PC-9 (cell line): ENCODE results near the gene MET. TPM values are rescaled to one million over a fixed set of nuclear protein-coding genes. Genes with fewer than 3 reads are reported as not detected.
A peak's percentile ranks its signal among the peaks of the same experiment; 100 is the strongest.

Experiments used
- BruUV-seq: library from RNA; stranded (reverse); fragments of 400-500 nt; replicated peaks from 2 replicates; lab custom pipeline; 2021; lab: Mats Ljungman, UMichigan
- CTCF ChIA-PET: fragments of 300-600 bp; sonication (Branson Sonifier 250); formaldehyde crosslinking; loops from one replicate; lab custom pipeline; 2022; ENCODE audit warnings: antibody characterized with exemption; lab: Charles Lee
- POLR2A ChIA-PET: fragments of 300-600 bp; sonication (Branson Sonifier 250); formaldehyde crosslinking; loops from one replicate; lab custom pipeline; 2022; ENCODE audit warnings: antibody characterized with exemption; ENCODE audit not compliant: unreplicated experiment; lab: Charles Lee
- DNase-seq, 2 experiments: peaks; one replicate each; pipeline versions ENCODE4 v3.0.0 to v3.0.0-alpha.2; 2015 to 2022; ENCODE audit warnings: mixed read lengths in 1 of 2
- H2AFZ ChIP-seq: fragments of 200-600 bp; sonication (generic); 2 replicates; pipeline ENCODE4 v1.8.1; 2017; ENCODE audit warnings: antibody characterized with exemption
- H3F3A ChIP-seq: fragments of 200-600 bp; sonication (generic); 2 replicates; pipeline ENCODE4 v1.8.1; 2017; ENCODE audit warnings: antibody characterized with exemption, mild to moderate bottlenecking, low read depth; ENCODE audit not compliant: insufficient read depth
- H3K27ac ChIP-seq: fragments of 200-600 bp; sonication (generic); 2 replicates; pipeline ENCODE4 v1.6.1; 2016; ENCODE audit warnings: mixed run types
- H3K27me3 ChIP-seq: fragments of 200-600 bp; sonication (generic); 2 replicates; pipeline ENCODE4 v1.6.1; 2016; ENCODE audit warnings: low read depth, mixed run types; ENCODE audit not compliant: insufficient read depth
- H3K36me3 ChIP-seq: fragments of 200-600 bp; sonication (generic); 2 replicates; pipeline ENCODE4 v1.6.1; 2016; ENCODE audit warnings: low read depth, mixed run types
- H3K4me1 ChIP-seq: fragments of 200-600 bp; sonication (generic); replicated peaks from 2 replicates; pipeline ENCODE4 v1.6.1; 2016; ENCODE audit warnings: mixed run types; ENCODE audit not compliant: insufficient read depth
- H3K4me2 ChIP-seq: fragments of 200-600 bp; sonication (generic); 2 replicates; pipeline ENCODE4 v1.6.1; 2017; ENCODE audit warnings: mixed run types
- H3K4me3 ChIP-seq: fragments of 200-600 bp; sonication (generic); 2 replicates; pipeline ENCODE4 v1.6.1; 2016; ENCODE audit warnings: mixed run types
- H3K79me2 ChIP-seq: fragments of 200-600 bp; sonication (generic); 2 replicates; pipeline ENCODE4 v1.6.1; 2017; ENCODE audit warnings: low read depth, mixed run types
- H3K9me2 ChIP-seq: fragments of 200-600 bp; sonication (generic); 2 replicates; pipeline ENCODE4 v1.8.1; 2017; ENCODE audit warnings: mild to moderate bottlenecking; ENCODE audit not compliant: insufficient read depth
- H3K9me3 ChIP-seq: fragments of 200-600 bp; sonication (generic); 2 replicates; pipeline ENCODE4 v1.8.1; 2016; ENCODE audit warnings: low read depth; ENCODE audit not compliant: insufficient read depth
- H4K20me1 ChIP-seq: fragments of 200-600 bp; sonication (generic); 2 replicates; pipeline ENCODE4 v1.8.1; 2017; ENCODE audit not compliant: insufficient read depth
- EZH2 ChIP-seq: fragments of 200-600 bp; sonication (generic); IDR thresholded peaks from 2 replicates; pipeline ENCODE4 v1.8.0; 2017; ENCODE audit warnings: antibody characterized with exemption, low read depth
- intact Hi-C: fragments of 100-400 bp; cut with micrococcal nuclease; formaldehyde crosslinking; loops from one replicate; pipeline ENCODE4 v1.10.0; 2022; ENCODE audit not compliant: unreplicated experiment
- total RNA-seq: library from RNA; stranded (reverse); gene quantifications from 2 replicates; pipeline ENCODE4 v1.2.3, GENCODE V29; 2021
- TF ChIP-seq, protein P1 (sequence below): fragments of 200-600 bp; sonication (generic); conservative IDR thresholded peaks from 2 replicates; pipeline ENCODE4 v1.6.1; 2017; ENCODE audit warnings: mixed run types, antibody characterized with exemption, mild to moderate bottlenecking, moderate library complexity

MET gene
- total RNA-seq, 1 experiment from 2014 or later = 287 TPM

DNA sequence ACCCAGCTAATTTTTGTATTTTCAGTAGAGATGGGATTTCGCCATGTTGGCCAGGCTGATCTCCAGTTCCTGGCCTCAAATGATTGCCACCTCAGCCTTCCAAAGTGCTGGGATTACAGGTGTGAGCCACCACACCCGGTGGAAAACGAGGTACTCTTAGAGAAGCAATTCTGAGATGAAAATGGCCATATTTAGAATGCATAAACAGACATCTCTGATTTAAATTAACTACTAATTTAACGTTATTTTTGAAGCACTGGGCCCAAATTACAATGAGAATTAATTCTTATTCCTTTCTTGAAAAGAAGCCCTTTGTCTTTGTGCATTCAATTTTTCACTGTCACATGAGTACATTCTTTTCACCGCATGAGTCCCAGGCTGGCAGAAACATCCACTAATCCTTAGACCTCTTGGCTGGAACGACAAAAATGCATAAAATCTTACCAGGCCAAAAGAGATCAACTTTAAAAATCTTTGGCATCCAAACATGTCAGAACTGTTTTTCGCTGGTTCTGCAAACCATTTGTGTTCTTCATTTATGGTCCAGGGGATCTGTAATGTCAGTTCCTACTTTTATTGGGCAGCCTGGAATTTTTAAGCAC is 130.2 kb downstream of the MET start:
- H3K4me1 ChIP-seq = peaks cover 28% of the 10 kb centered on the region
- TF ChIP-seq EZH2 = no peak
- TF ChIP-seq, protein P1, sequence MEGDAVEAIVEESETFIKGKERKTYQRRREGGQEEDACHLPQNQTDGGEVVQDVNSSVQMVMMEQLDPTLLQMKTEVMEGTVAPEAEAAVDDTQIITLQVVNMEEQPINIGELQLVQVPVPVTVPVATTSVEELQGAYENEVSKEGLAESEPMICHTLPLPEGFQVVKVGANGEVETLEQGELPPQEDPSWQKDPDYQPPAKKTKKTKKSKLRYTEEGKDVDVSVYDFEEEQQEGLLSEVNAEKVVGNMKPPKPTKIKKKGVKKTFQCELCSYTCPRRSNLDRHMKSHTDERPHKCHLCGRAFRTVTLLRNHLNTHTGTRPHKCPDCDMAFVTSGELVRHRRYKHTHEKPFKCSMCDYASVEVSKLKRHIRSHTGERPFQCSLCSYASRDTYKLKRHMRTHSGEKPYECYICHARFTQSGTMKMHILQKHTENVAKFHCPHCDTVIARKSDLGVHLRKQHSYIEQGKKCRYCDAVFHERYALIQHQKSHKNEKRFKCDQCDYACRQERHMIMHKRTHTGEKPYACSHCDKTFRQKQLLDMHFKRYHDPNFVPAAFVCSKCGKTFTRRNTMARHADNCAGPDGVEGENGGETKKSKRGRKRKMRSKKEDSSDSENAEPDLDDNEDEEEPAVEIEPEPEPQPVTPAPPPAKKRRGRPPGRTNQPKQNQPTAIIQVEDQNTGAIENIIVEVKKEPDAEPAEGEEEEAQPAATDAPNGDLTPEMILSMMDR = no peak
- H3K27me3 ChIP-seq = no peaks in the 10 kb centered on the region
- TSS peak; percentile 4 for BruUV-seq
- H3F3A ChIP-seq = peaks cover 12% of the 10 kb centered on the region; the same call in 1 of the 2 replicates
- no peaks in the 10 kb centered on the region for H4K20me1 ChIP-seq
- H3K27ac ChIP-seq = no peak overlapping the region
- intact Hi-C loops = loop anchor here (10.0 kb wide), 1 partner anchor 323 kb away; no protein-coding TSS in a partner anchor
- H3K9me3 ChIP-seq = 0 out of 2 replicates have a peak, but pooled peaks cover 3% of the 10 kb centered on the region
- H3K4me2 ChIP-seq = no peak overlapping the region
- ChIA-PET POLR2A (interaction anchor here (0.5 to 0.6 kb wide), 2 partner anchors 33 to 282 kb away, joined by 4 read pairs; no protein-coding TSS in a partner anchor), CTCF (no interaction called here)
- H3K79me2 ChIP-seq = no peaks in the 10 kb centered on the region
- no peak for DNase-seq
- H3K36me3 ChIP-seq = no peaks in the 10 kb centered on the region
- H3K9me2 ChIP-seq = no peaks in the 10 kb centered on the region
- no peak overlapping the region for H3K4me3 ChIP-seq
- H2AFZ ChIP-seq = no peak overlapping the region

DNA sequence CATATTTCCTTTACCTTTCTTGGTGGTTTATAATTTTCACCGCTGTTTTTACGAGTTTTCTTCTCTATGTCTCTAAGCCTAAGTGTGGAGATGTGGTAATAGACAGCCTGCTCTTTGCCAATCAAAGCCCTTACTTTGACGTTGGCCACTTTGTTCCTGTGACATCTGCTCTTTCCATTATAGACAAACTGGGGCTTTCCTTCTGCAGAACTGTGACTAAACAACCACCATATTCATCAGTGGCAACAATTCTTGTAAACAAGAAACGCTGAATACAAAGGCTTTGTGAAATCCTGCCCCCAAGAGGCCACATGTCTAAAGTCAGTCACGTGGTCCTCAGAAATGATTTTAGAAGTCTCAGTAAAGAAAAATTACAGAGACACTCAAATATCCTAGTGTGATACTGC is 130.8 kb downstream of the MET start:
- Histone ChIP-seq H3F3A (peaks cover 12% of the 10 kb centered on the region; the same call in 1 of the 2 replicates), H3K79me2 (no peaks in the 10 kb centered on the region), H3K4me3 (no peak overlapping the region), H3K4me1 (peaks cover 27% of the 10 kb centered on the region), H3K9me3 (0 out of 2 replicates have a peak, but pooled peaks cover 3% of the 10 kb centered on the region), H3K9me2 (no peaks in the 10 kb centered on the region), H2AFZ (no peak overlapping the region), H3K27me3 (no peaks in the 10 kb centered on the region), H3K4me2 (no peak overlapping the region), H3K27ac (no peak overlapping the region), H3K36me3 (no peaks in the 10 kb centered on the region), H4K20me1 (no peaks in the 10 kb centered on the region)
- BruUV-seq = no TSS peak
- intact Hi-C loops = loop anchor here (10.0 kb wide), 1 partner anchor 322 kb away; no protein-coding TSS in a partner anchor
- no peak for TF ChIP-seq EZH2
- TF ChIP-seq, protein P1 = peak; percentile 48; the same call in 1 of the 2 replicates
- ChIA-PET CTCF (interaction anchor here (0.6 kb wide), 1 partner anchor 20 kb away, joined by 4 read pairs; no protein-coding TSS in a partner anchor), POLR2A (no interaction called here)
- DNase-seq = peak; percentile 25 to 43

DNA sequence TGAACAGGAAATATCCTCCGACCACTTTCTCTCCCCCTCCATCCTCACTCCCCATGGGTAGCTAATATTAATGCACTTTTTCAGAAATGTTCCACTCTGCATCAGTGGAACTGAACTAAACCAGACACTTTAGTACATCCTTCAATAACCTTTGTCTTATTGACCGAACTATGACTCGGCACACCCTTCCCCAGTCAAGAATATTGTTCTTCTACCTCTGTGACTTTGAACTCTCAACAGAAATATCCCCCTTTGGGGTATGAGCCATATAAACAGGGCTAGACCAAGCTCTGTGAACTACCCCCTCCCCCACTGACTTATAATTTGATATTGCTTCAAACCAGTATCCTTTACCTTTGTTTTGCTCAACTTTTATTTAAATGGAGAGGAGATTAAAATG is 132.5 kb downstream of the MET start:
- Histone ChIP-seq H3K4me1 (peaks cover 40% of the 10 kb centered on the region), H2AFZ (no peak overlapping the region), H3K9me3 (0 out of 2 replicates have a peak, but pooled peaks cover 3% of the 10 kb centered on the region), H3K4me3 (no peak overlapping the region), H3K79me2 (no peaks in the 10 kb centered on the region), H4K20me1 (no peaks in the 10 kb centered on the region), H3F3A (peaks cover 14% of the 10 kb centered on the region; the same call in 1 of the 2 replicates), H3K27ac (no peak overlapping the region), H3K27me3 (no peaks in the 10 kb centered on the region), H3K4me2 (0 out of 2 replicates have a peak overlapping the region, but pooled peaks have one; percentile 7), H3K9me2 (no peaks in the 10 kb centered on the region), H3K36me3 (no peaks in the 10 kb centered on the region)
- CTCF ChIA-PET = no interaction called here
- no peak for DNase-seq
- intact Hi-C loops = loop anchor here (10.0 kb wide), 1 partner anchor 320 kb away; no protein-coding TSS in a partner anchor
- POLR2A ChIA-PET = interaction anchor here (0.7 kb wide), 1 partner anchor 593 kb away, joined by 4 read pairs; no protein-coding TSS in a partner anchor
- TF ChIP-seq, protein P1 = no peak
- no peak for TF ChIP-seq EZH2
- BruUV-seq = no TSS peak
